Measurements from ENCODE around the gene BCL6.

DNA sequence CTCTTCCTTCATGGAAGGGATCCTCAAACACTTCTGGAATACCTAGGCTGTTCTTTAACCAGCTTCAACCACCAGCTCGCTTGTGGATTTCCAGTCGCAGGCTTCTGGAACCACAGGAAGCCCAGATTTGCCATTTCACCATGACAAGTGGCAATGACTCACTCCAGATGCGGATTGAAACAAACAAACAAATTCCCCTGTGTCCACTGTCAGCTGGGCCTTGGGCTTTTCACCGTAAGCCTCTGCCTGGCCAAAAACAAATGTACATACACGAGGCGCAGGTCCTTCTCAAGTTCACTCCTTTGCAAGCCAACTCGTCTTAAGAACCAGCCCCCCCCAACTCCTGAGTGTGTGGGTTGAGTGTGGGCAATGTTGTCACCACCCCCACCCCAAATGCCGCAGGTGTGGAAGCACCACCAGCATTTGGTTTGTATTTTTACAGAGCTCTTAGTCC, 8.8 kb downstream of the BCL6 start:
- TF ChIP-seq EZH2 (IDR thresholded peaks at IDR 0.05; ENCODE audit: low read depth, low read length, severe bottlenecking) (no peak), RAD21 (IDR thresholded peaks at IDR 0.05 in 1 of 2, conservative IDR thresholded peaks at IDR 0.05 in 1 of 2; ENCODE audit: low read depth in 2 of 2, low read length in 2 of 2) (no peak)
